ENCODE data around the gene PARD3. TPM values are rescaled to one million over a fixed set of nuclear protein-coding genes. Genes with fewer than 3 reads are reported as not detected.

The PARD3 gene
- total RNA-seq, 1 donor from 2014 or later: 58.7 TPM

DNA sequence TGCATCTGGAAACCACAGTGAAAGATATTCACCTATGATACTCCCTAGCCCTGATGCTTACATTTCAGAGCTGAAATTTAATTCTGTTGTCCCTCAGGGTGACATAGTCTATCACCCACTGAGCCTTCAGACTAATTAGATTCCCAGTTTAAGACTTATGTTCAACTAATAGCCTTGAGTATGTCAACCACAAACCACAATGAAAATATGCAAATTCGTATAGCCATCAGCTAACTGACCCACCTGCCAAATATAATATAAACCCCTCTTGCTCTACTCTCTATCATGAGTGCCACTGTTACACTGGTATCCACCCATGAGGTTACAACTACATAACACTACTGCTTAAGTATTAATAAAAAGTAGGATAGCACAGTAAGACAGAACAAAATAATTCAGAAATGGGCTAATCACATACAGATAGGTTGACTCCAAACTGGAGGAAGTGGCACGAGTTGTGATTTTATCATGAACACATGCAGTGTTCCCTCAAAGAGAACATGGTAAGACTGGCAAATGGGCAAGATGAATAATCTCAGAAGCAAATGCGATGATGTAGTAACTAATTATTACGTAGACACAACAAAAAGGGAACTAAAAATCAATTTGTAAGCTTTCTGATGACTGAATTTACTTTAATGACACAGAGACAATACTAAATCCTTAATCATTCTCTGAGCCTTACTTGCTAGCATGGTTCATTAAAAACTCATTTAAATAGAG, 290.6 kb downstream of the PARD3 start:
- H3K27me3 ChIP-seq: no peaks in the 10 kb centered on the region
- H3K4me1 ChIP-seq: peaks cover 32% of the 10 kb centered on the region
- H3K27me3 Mint-ChIP-seq (ENCODE audit: insufficient read depth, low read depth): no peaks in the 10 kb centered on the region
- peaks cover 15% of the 10 kb centered on the region for H3K36me3 Mint-ChIP-seq
- H3K79me2 ChIP-seq (ENCODE audit: low read depth): peaks cover 56% of the 10 kb centered on the region
- no peak overlapping the region for H3K4me2 ChIP-seq
- TF ChIP-seq, protein P1, sequence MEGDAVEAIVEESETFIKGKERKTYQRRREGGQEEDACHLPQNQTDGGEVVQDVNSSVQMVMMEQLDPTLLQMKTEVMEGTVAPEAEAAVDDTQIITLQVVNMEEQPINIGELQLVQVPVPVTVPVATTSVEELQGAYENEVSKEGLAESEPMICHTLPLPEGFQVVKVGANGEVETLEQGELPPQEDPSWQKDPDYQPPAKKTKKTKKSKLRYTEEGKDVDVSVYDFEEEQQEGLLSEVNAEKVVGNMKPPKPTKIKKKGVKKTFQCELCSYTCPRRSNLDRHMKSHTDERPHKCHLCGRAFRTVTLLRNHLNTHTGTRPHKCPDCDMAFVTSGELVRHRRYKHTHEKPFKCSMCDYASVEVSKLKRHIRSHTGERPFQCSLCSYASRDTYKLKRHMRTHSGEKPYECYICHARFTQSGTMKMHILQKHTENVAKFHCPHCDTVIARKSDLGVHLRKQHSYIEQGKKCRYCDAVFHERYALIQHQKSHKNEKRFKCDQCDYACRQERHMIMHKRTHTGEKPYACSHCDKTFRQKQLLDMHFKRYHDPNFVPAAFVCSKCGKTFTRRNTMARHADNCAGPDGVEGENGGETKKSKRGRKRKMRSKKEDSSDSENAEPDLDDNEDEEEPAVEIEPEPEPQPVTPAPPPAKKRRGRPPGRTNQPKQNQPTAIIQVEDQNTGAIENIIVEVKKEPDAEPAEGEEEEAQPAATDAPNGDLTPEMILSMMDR (IDR thresholded peaks at IDR 0.05): no peak
- no peak for TF ChIP-seq EZH2phosphoT487 (IDR thresholded peaks at IDR 0.05)
- TF ChIP-seq EZH2 (IDR thresholded peaks at IDR 0.05): no peak
- no peak overlapping the region for H3K4me3 Mint-ChIP-seq
- H3K9ac ChIP-seq: no peak overlapping the region
- H3F3A ChIP-seq (ENCODE audit: low read depth): peaks cover 30% of the 10 kb centered on the region
- peaks cover 24% of the 10 kb centered on the region for H4K20me1 ChIP-seq (ENCODE audit: low read depth)
- no peak overlapping the region for H2AFZ ChIP-seq (replicated peaks)
- peaks cover 38% of the 10 kb centered on the region for H3K4me1 Mint-ChIP-seq
- no peaks in the 10 kb centered on the region for H3K36me3 ChIP-seq
- no peaks in the 10 kb centered on the region for H3K9me3 ChIP-seq (ENCODE audit: low read depth)
- peaks cover 18% of the 10 kb centered on the region for H3K9me3 Mint-ChIP-seq
- no peak overlapping the region for H3K4me3 ChIP-seq
- DNase-seq (ENCODE audit: low spot score): no peak
- no peak overlapping the region for H3K27ac Mint-ChIP-seq
- no peak overlapping the region for H3K27ac ChIP-seq

DNA sequence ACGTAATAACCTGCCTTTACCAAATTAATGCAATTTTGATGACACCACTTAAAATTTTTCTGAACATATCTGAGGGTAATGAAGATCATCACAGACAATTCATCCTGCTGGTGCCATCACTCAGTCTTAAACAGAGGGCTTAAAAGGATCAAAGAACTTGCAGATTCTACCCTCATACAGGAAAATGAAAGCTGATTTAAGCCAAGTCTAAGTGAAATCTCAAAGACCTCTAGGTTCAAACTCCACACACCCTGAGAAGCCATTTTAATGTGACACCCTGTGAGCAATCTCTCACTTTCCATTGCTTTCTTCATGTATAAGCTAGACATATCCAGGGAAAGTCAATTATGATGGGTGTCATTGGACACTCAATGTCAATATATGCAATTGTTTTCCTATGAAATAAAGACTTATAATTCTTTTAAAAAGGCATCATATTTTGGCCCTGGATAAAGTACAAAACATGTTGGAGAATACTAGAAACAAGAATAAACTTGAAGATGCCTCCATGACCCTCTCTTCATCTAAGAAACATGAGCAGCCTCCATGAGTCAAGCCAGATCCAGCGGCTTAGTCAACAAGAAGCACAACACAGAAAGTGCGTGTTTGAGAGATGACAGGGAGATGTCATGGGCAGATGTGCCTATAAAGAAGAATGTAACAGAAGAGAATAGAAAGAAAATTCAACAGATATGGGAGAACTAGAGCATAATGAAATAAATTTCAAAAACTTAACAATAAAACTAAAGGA, 291.9 kb downstream of the PARD3 start:
- Histone ChIP-seq H3K9me3 (ENCODE audit: low read depth) (no peaks in the 10 kb centered on the region), H2AFZ (replicated peaks) (no peak overlapping the region), H3K36me3 (no peaks in the 10 kb centered on the region), H4K20me1 (ENCODE audit: low read depth) (peaks cover 19% of the 10 kb centered on the region), H3K4me2 (no peak overlapping the region), H3K4me1 (peaks cover 19% of the 10 kb centered on the region), H3K27ac (no peak overlapping the region), H3K9ac (no peak overlapping the region), H3K4me3 (no peak overlapping the region), H3K27me3 (no peaks in the 10 kb centered on the region), H3F3A (ENCODE audit: low read depth) (peaks cover 16% of the 10 kb centered on the region), H3K79me2 (ENCODE audit: low read depth) (peaks cover 69% of the 10 kb centered on the region)
- Mint-ChIP-seq H3K27me3 (ENCODE audit: insufficient read depth, low read depth) (no peaks in the 10 kb centered on the region), H3K4me1 (peaks cover 30% of the 10 kb centered on the region), H3K36me3 (peaks cover 18% of the 10 kb centered on the region), H3K9me3 (peaks cover 19% of the 10 kb centered on the region), H3K4me3 (no peak overlapping the region), H3K27ac (no peak overlapping the region)
- TF ChIP-seq EZH2phosphoT487 (IDR thresholded peaks at IDR 0.05) (no peak), EZH2 (IDR thresholded peaks at IDR 0.05) (no peak)
- TF ChIP-seq, protein P1 (IDR thresholded peaks at IDR 0.05): no peak
- DNase-seq (ENCODE audit: low spot score): no peak

DNA sequence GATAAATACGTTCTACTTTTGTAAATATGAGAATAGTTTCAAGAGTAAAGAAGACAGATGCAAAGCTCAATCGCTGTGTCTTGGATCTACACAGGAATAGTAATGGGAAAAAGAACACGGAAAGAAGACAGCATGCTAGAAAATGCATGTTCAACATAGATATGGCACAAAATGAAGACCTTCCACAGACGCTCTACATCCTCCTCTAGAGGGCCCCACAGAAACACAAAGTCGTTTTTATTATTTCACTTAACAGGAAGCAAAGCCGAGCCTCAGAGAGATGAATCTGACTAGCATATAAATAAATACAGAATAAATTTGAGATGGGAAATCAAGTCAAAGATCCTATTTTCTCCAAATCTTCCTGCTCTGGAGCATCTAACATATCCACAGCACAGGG, 292.6 kb downstream of the PARD3 start:
- Histone ChIP-seq H3F3A (ENCODE audit: low read depth) (peaks cover 10% of the 10 kb centered on the region), H4K20me1 (ENCODE audit: low read depth) (peaks cover 12% of the 10 kb centered on the region), H3K36me3 (no peaks in the 10 kb centered on the region), H3K9me3 (ENCODE audit: low read depth) (no peaks in the 10 kb centered on the region), H3K9ac (no peak overlapping the region), H3K79me2 (ENCODE audit: low read depth) (peaks cover 71% of the 10 kb centered on the region), H3K4me1 (peaks cover 13% of the 10 kb centered on the region), H2AFZ (replicated peaks) (no peak overlapping the region), H3K27me3 (no peaks in the 10 kb centered on the region), H3K4me3 (no peak overlapping the region), H3K27ac (no peak overlapping the region), H3K4me2 (no peak overlapping the region)
- Mint-ChIP-seq H3K27me3 (ENCODE audit: insufficient read depth, low read depth) (no peaks in the 10 kb centered on the region), H3K27ac (no peak overlapping the region), H3K4me3 (no peak overlapping the region), H3K4me1 (peaks cover 24% of the 10 kb centered on the region), H3K36me3 (peaks cover 20% of the 10 kb centered on the region), H3K9me3 (peaks cover 24% of the 10 kb centered on the region)
- no peak for TF ChIP-seq EZH2 (IDR thresholded peaks at IDR 0.05)
- TF ChIP-seq, protein P1 (IDR thresholded peaks at IDR 0.05): peak; percentile 36
- DNase-seq (ENCODE audit: low spot score): peak; percentile 11

Data from neural progenitor cell (in vitro differentiated cells).